GM18505 (cell line): ENCODE results near the gene TSPAN12.
"Not testable (repeated sequence)": the region's sequence is repeated elsewhere in the genome, so short reads cannot be mapped to it uniquely, and the experiment has no call there.

ENCODE experiments used
- ATAC-seq: cut with Tn5 transposase; IDR thresholded peaks from one replicate; pipeline ENCODE4 v1.9.1; 2021; ENCODE audit not compliant: unreplicated experiment
- POLR2A ChIP-seq: IDR thresholded peaks from 4 replicates; pipeline ENCODE4 v1.6.1; 2011; ENCODE audit warnings: borderline replicate concordance; ENCODE audit not compliant: insufficient read depth, insufficient read length; ENCODE audit errors: extremely low read depth

The TSPAN12 gene

DNA sequence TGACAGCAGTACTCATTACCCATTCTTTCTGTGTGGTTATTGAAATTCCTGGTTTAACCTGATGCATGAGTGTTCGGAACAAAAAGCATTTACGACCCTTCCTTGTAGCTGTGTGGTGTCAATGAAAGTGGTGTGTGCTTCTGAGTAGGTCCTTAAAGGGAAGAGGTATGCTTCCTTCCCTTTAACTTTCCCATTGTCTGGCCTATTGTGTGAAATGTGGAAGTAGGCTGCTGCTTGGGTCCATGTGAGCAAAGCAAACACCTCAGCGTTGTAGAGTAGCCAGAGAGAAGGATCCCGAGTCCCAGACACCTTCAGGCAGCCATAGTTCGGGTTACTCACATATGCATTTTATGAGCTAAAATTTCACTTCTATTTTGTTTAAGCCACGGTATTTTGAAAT lies 74.7 kb downstream of the TSPAN12 start:
- no peak for TF ChIP-seq POLR2A
- ATAC-seq = no peak

DNA sequence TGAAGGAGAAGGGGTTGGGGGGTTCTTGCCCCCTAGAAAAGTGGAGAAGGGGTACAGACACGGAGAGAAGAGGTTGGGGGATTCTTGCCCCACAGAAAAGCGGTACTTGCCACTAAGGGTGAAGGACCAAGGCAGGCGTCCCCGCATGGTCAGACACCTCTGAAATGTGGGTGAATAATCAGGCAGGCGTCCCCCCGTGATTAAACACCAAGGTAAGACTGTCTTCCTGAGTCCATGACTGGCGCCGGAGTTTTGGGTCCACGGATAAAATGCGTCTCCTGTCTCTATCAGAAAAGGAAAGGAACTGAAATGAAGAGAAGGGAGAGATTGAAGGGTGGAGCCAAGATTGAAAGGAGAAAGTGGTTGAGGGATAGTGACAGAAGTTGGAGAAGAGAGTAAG lies 76.0 kb downstream of the TSPAN12 start:
- not testable (repeated sequence) for ATAC-seq

DNA sequence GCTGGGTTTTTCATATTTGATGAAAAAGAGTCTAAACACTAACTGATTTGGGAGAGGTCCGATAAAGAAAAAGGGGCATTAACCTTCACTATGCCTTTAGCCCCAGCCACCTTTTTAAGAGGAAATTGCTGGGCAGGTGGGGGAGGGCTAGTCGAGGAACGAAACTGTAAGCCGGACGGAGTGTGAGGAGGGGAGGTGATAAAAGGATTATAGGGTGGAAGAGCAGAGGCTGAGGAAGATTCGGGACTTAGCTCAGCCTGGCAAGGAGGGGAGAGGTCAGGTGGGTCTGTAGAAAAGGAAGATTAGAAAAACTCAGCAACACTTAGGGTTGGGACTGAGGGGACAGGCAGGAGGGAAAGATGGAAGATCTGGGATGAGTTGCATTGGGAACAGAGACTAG lies 77.0 kb downstream of the TSPAN12 start:
- no peak for ATAC-seq
- no peak for TF ChIP-seq POLR2A

DNA sequence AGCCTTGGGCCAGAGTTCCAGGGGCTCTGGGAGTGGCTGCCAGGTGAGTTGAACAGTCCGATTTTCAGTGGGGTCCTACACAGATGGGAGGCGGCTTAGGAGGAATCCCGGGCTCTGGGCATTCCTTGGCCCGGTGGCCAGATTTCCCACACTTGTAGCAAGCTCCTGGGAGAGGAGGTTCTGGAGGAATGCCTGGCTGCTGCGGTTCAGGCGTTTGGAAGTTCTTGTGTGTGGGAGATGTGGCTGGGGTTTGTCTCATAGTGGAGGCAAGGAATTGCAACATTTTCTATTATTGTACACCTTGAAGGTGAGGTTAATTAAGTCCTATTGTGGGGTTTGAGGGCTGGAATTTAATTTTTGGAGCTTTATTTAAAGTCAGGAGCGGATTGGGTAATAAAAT lies 77.5 kb downstream of the TSPAN12 start:
- not testable (repeated sequence) for ATAC-seq

DNA sequence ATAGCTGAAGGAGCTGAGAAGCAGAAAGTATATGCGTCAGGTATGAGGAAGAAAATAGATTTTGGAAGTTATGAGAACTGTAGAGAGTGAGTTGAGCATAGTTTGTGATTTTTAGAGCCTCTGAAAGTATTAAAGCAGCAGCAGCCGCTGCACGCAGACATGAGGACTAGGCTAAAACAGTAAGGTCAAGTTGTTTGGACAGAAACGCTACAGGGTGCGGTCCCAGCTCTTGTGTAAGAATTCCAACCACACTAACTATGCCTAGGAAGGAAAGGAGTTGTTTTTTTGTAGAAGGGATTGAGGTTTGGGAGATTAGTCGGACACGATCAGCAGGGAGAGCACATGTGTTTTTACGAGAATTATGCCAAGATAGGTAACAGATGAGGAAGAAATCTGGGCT lies 78.9 kb downstream of the TSPAN12 start:
- ATAC-seq = not testable (repeated sequence)

DNA sequence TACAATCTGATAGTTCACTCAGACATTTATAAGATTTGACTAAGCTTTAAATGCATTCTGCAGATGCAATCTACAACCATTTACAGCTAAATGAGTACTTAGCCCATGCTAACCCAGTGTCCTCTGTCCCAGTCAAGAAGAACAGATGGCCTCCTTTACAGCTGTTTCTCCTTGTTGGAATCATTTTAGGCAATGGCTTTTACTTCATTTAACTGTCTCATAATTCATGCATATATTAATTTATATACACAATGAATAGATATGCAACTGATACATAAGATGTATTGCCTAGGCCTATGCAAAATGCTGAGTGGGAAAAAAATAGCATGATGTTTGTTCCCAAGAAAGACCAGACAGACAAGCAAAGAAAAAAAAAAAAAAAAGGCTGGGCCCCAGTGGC lies 82.2 kb downstream of the TSPAN12 start:
- no peak for TF ChIP-seq POLR2A
- ATAC-seq = no peak

DNA sequence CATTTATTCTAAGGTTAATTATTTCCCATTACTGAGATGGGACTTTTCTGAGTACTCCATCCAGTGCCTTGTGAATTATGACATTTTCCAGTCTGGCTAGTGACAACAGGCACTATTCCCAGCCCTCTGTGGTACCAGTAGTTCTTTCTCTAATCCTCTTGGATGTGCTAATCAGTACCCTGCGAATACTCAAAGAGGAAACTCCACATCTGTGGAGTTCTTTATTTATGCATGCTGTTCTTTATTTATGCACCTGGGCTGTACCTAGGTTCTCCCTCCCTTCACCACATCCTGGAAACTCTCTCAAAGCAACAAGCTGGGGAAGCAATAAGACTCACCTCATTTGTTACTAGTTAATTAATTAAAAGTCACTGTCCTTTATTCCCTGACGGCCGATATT lies 83.5 kb downstream of the TSPAN12 start:
- ATAC-seq = no peak
- TF ChIP-seq POLR2A = no peak

DNA sequence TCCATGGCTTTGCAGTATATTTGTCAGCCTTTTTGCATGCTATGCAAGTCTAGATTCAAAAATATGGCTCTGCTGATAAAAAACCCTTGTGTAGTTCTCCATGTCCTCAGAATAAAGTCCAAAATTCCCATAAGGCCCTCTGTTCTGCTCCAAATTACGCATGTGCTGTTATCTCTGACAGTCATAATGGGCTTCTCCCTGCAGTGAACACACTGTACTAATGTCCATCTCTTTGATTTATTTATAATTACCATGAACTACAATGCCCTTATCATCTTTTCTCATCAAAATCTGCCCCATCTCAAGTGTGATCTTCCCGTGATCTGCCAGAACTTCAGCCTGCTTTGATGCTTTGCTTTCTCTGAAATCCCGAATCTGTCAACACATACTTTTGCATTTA lies 87.7 kb downstream of the TSPAN12 start:
- TF ChIP-seq POLR2A = no peak
- ATAC-seq = no peak

DNA sequence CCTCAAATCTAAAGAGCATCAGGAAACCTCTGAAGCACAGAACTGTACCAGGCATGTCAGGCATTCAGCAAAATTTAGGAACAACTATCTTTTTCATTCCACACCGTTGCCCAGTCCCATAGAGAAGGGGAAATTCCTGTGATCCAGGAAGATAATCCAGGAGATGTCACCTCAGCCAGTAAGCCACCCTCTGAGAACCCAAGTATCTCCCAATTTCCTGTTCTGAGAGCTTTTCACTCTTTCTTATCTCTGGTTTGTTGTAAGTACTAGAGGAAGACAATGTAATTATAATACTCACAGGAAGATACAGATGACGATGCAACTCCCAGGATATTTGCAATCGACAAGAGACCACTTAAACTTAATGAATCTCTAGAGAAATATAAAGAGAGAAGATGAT lies 97.1 kb downstream of the TSPAN12 start:
- ATAC-seq = no peak
- no peak for TF ChIP-seq POLR2A

DNA sequence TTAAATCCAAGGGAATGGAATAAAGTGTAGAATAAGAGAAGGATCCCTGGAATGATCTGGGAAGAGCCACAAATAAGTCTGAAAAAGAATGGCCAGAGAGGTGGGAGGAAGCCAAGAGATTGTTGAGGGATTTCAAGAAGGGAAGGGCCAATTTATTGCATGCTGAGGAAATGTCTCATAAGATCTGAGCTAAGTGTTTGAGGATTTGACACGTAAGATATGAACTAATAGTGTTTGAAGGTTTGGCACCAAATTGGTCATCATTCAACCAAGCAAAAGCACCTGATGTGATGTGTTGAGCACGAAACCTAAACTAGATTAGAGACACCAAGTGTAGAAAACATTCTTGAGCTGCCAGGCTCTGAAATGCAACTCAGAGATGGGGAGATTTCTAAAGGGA lies 97.9 kb downstream of the TSPAN12 start:
- peak; percentile 81 for ATAC-seq

DNA sequence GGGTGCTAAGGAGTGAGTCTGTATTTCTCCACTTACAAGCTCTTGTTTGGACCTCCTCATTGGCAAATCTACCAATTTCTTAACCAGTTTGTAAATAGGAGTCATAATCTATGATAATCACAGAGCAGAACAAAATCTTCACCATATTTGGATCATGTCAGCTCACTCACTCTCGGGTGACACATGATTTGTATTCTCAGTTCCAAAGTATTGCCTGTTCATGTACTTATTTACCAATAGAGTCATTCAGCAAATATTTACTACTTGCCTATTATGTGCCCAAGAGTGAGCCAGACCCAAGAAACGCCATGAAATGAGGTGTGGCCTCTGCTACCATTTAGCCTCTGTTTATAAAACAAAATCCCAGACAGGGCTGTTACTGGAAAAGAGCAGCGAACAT lies 114.8 kb downstream of the TSPAN12 start:
- no peak for ATAC-seq
- TF ChIP-seq POLR2A = no peak

More for the DNA sequence above, 97.9 kb downstream of the TSPAN12 start:
- TF ChIP-seq POLR2A = no peak

DNA sequence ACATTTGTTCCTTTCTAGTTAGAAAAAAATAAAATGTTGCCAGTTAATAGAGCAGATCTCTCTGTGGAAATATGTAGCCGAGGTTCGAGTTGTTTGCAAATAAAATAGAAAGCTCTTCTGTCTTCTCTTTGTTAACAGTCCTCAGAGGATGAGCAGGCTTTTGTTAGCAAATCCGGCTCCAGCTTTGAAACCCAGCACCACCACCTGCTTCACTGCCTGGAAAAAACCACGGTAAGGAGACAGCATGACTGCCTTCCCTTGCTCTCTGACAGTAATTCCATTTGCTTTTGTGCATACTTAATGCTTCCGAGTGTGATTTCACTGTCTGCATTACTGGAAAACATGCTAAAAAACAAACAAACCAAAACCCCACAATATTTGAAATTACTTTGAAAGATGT lies 115.6 kb downstream of the TSPAN12 start:
- ATAC-seq = no peak
- no peak for TF ChIP-seq POLR2A

DNA sequence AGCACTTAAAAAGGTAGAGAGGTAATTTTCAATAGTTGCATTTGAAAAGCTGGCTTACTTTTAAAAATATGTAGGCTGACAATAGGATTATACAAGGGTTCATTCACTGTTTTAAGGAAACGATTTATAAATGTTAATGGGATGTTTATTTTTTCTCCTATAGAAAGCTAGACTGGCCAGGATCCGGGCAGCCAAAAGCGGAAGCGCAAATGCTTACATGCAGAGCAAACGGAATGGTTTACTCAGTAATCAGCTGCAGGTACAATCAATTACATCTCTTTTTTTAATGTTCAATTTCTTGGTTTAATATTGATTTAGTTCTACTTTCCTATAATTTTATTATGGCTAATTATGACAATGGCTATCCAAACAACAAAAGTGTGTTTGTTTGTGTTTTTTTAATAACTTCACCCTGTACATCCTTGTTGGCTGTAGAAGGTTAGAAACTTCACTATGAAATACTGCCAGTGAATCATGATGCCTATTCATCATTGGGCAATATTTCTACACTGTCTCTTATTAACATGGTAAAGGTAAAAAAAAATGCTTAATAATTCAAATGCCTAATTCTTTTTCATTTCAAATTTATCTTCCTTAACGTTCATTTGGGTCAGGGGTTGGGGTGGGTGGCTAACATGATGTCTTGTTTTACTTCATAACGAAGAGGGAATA lies 116.4 kb downstream of the TSPAN12 start:
- TF ChIP-seq POLR2A = no peak

DNA sequence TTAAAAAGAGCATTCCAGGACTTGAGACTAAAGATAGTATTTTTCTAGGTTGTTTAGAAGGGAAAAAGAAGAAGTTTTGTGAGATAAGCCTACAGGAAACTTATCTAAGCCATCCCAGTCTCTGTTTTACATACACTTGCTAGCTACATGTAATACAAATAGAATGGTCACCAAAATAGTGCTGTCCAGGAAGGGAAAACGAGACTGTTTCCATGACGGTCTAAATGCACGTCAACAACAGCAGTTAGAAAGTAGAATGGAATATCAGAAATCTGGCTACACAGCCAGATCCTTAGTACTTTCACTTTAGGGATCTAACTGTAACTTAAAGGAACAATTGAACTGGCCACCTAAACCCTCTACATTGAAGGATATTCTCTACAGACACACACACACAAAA lies 117.6 kb downstream of the TSPAN12 start:
- ATAC-seq = no peak
- TF ChIP-seq POLR2A = no peak

More for the DNA sequence above, 116.4 kb downstream of the TSPAN12 start:
- no peak for ATAC-seq

DNA sequence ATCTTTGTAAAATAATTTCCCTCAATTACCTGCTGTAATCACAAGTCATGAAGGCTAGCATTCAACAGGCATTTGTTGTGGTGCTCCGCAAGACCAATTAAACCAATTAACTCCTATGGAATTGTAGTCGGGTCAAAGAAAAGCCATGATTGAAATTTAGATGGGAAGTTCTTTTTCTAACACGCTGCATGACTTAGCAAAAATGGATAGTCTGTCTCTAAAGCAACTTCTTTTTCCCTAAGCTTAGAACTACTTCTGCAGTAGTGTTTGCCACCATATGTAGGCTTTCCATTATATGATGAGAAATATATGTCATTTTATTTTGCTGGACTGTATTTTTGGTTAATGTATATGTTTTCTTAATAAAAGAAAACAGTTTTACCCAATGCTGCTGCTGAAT lies 119.1 kb downstream of the TSPAN12 start:
- no peak for ATAC-seq
- TF ChIP-seq POLR2A = no peak
